HuH-7.5 (cell line): ENCODE data around the gene MXD3.
A peak's percentile ranks its signal among the peaks of the same experiment; 100 is the strongest.
"Not testable (repeated sequence)": the region's sequence is repeated elsewhere in the genome, so short reads cannot be mapped to it uniquely, and the experiment has no call there.

ENCODE experiments used
- DNase-seq: peaks from one replicate; pipeline ENCODE4 v3.0.0; 2011; ENCODE audit warnings: low spot score

MXD3 gene

DNA sequence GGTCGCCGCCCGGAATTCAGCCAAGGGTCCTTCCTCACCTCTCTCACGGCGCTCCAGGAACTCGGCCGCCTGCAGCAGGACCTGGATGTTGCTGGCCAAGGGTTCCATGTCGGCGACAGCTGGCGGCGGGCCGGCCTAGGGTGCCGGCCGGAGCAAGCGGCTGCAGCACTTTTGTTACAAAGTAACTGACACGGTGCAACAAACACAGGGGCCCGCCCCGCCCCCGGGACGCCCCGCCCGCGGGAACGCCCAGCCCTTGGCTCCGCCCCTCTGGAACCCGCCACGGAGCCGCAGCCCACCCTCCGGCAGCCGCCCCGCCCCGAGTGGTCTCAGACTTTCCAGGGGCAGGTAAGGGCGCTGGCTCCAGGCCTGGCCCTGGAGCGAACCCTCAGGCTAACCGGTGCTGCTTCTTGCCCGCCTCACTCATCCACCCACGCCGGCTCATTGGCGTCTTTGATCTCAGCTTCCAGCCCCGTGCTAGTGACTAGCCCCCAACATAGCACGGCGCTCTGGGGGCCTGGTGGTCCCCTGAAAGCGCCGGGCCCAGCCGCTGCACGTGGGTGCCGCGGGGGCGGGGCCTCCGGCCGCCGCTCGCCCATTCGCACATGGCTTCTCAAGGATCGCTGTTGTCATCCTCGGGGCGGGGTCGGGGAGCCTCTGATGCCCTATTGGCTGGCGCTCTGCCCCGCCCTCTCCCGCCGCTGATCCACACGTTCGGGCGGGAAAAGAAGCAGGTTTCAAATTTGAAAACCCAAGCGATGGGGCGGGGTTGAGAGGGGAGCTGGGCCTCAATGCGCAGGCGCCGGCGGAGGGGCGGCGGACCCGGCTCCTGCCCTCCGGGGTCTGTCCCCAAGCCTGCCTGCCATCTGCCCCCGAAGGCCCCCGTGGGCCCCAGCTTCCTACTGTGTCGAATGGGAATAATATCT, at the start of gene MXD3:
TSS of gene MXD3 (minus strand) at position 176 of the 926 bp plus-strand sequence. CDS start at position 108, 68 bp downstream.
- peak; percentile 95 for DNase-seq

GRCh38 chr5:177360740-177361139, 49.0 kb upstream of the MXD3 start:
- not testable (repeated sequence) for DNase-seq

GRCh38 chr5:177359860-177360259, 48.2 kb upstream of the MXD3 start:
- no peak for DNase-seq

DNA sequence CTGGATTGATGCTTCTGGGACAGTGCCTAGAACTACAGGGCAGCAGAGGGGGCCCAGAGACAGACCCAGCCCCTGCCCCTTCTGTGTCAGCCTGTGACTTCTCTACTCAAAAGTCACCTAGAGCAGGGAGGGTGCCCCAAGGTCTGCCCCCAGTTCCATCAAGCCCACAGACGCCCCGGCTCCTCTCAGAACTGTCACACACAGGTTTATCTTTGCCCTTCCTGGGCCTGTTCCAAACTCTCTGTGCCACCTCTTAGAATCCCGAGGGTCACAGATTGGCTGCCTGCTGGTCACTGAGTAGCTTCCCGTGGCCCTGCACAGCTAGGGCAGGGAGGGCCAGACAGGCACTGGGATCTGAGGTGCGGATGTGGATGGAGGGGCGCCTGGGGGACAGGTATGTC, 47.8 kb upstream of the MXD3 start:
- no peak for DNase-seq

DNA sequence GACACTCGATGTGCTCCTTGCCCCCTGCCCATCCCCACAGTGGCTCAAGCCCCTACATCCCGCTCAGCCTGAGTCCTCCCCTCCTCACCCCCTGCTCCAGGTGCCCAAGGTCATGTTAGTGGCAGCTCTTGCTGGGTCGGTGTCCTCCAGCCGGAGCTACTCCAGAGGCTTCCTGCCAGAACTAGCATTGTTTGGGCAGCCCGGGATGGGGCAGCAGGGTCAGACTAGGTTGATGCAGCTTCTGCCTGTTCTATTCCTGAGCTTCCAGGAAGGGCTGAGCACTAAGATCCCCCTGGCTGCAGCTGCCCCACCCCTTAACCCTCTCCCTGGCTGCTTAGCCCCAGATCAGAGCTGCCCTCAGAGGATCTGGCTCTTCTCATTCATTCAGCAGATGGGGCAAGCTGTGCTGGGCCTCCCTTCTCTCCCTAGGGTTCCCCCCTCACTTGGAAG, 46.7 kb upstream of the MXD3 start:
- no peak for DNase-seq

DNA sequence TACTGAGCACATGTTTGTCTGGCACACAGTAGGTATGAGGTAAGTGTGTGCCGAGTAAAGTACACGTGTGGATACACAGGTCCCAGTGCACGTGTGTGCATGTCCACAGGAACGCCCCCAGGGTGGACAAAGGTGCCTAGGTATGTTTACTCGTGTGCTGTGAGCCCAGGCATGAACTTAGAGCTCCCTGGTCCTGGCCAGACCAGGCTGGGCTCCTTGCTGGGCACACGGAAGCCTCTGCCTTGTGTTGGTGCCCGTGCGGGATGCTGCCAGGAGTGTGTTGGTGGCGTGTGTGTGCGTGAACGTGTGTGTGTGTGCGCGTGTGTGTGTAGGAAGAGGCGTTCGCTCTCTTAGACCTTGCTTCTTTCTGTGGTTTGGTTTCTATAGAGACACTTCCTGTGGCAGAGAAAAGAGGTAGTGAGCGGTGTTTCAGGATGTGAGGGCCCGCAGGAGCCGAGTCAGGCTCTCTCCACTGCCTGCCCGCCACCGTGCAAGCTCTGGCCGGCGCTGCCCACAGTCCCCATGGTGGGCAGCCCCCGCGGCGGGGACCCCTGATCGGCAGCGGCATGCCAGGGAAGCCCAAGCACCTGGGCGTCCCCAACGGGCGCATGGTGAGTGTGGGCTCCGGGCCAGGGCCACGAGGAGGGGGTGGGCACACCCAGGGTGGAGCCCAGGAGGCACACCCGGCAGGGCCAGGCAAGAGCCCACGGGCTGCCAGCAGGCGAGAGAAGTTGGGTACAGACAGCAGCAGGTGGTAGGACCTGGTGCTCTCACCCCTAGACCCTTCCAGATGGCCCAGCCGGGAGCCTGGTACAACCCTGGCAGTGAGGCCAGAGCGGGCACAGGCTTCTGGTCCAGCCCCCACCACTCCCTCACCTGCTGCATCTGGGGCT, 46.0 kb upstream of the MXD3 start, which contains the start of gene RGS14:
TSS of gene RGS14 (plus strand) at position 466 of the 893 bp plus-strand sequence. CDS start at position 567, 101 bp downstream.
- DNase-seq = no peak

- no peak for DNase-seq
Observed at GRCh38 chr5:177357146-177357458, 45.4 kb upstream of the MXD3 start.

DNA sequence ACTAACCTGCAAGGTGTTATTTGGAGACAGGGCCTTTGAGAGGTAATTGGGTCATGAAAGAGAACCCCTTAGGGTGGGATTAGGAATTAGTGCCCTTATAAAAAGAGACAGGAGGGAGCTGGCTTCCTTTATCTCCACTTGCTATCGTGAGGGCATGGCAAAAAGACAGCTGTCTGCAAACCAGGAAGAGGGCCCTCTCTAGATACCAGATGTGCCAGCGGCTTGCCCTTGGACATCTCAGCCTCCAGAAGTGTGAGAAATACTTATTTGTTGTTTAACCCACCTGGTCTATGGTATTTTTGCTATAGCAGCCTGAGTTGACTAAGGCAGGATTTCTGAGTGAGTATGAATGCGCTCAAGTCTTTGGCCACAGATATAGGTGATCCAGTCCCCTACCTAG, 45.0 kb upstream of the MXD3 start:
- DNase-seq = no peak

DNA sequence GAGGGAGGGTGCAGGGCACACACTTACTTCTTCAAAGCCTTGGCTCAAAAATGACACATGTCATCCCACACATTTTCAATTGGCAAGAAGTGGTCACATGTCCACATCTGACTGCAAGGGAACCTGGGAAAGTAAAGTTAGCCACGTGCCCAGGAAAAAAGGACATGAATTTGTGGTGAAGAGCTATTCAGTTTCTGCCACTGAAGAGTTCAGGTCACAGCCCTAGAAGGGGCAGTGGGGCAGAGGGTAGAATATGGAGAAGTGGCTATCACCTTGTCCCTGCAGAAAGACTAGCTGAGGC, 44.1 kb upstream of the MXD3 start:
- DNase-seq = no peak

GRCh38 chr5:177355162-177355867, 43.6 kb upstream of the MXD3 start:
- DNase-seq = no peak

DNA sequence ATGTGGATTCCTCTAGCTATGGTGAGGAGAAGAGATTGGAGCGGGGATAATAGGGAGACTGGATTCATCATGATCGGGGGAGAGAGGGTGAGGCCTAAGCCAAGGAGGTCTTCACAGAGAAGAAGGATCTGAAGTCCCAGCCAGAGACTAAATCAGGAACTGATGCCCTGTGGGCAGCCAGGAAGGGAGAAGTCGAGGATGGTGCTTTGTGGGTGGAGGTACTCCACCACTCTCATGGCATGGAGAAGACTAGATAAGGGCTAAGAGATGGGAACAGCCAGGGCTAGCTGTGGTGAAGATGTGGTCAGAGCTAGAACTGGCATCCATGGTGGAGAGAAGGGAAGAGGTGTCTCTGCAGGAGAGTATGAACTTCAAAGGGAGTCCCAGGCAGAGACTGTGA, 43.0 kb upstream of the MXD3 start:
- no peak for DNase-seq

GRCh38 chr5:177354256-177354655, 42.6 kb upstream of the MXD3 start:
- DNase-seq = no peak

- no peak for DNase-seq
Observed at GRCh38 chr5:177353093-177353492, 41.4 kb upstream of the MXD3 start.

- peak; percentile 95 for DNase-seq
Observed at GRCh38 chr5:177351392-177352329, 40.0 kb upstream of the MXD3 start, which contains the start of gene LMAN2. Gene LMAN2 (minus strand): TSS chr5:177351668. CDS start chr5:177351647, 21 bp downstream.

- DNase-seq = no peak
Observed at GRCh38 chr5:177350776-177351391, 39.2 kb upstream of the MXD3 start.

DNA sequence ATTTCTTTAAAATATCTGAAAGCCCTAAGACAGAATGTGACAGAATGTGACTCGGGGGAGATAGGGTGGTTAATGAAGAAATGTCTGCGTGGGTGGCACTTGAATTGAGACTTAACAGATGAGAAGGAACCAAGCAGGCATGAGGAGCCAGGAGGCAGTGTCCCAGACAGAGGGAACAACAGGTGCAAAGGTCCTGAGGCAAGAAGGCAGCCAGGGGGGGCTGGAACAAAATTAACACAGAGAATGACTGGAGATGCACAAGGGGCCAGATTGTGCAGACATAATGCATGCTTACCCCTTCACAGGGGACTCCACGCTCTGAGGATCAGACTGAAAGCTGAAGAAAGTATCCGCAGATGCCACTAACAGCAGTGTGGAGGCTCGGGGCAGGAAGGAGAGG, 38.1 kb upstream of the MXD3 start:
- no peak for DNase-seq

DNA sequence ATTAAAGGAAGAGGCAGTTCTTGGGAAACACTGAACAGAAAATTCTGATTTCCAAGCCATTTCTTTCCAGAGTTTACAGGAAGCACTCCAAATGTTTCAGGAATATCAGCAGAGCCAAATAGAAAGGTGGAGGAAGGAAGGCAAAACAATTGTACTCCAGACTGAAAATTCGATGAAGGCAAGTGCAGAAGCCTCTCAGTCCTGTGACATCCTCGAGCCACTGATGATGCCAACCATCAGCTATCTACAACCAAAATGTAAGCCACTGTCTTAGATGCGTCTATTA, 37.6 kb upstream of the MXD3 start:
- no peak for DNase-seq

- no peak for DNase-seq
Observed at GRCh38 chr5:177347699-177348098, 36.0 kb upstream of the MXD3 start.

- no peak for DNase-seq
Observed at GRCh38 chr5:177346820-177347219, 35.1 kb upstream of the MXD3 start.

DNA sequence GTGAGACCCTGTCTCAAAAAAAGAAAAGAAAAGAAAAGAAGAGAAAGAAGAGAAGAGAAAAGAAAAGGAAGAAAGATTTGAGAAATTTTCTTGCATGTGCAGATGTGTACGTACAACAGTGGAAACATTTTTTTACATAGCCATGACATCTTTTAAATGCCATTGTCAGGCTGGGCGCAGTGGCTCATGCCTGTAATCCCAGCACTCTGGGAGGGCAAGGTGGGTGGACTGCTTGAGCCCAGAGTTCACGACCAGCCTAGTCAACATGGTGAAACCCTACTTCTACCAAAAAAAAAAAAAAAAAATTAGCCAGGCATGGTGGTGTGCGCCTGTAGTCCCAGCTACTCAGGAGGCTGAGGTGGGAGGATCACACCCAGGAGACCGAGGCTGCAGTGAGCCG, 33.2 kb upstream of the MXD3 start:
- no peak for DNase-seq

- DNase-seq = no peak
Observed at GRCh38 chr5:177343777-177344176, 32.1 kb upstream of the MXD3 start.
